Endothelial cell of umbilical vein (primary cell): ENCODE measurements around the gene SNCA. TPM values are rescaled to one million over a fixed set of nuclear protein-coding genes. Genes with fewer than 3 reads are reported as not detected.

Experiments
- BruUV-seq: library from RNA; stranded (reverse); fragments of 400-500 nt; replicated peaks from 2 replicates; lab custom pipeline; 2021; lab: Mats Ljungman, UMichigan
- CTCF ChIA-PET: fragments of 300-600, 350-600 bp; sonication (Branson Sonifier 250); formaldehyde crosslinking; loops from one replicate; lab custom pipeline; 2021; ENCODE audit warnings: antibody characterized with exemption, inconsistent platforms; lab: Charles Lee
- POLR2A ChIA-PET: fragments of 300-600, 350-600 bp; sonication (Branson Sonifier 250); formaldehyde crosslinking; loops from one replicate; lab custom pipeline; 2021; ENCODE audit warnings: antibody characterized with exemption, inconsistent platforms; lab: Charles Lee
- DNase-seq: peaks from one replicate; pipeline ENCODE4 v3.0.0-alpha.2; 2011; ENCODE audit warnings: low read depth, low spot score
- FAIRE-seq: peaks from 2 replicates; lab custom pipeline; 2011; peaks lifted over from hg19 to GRCh38; lab: Jason Lieb, UNC
- H2AFZ ChIP-seq: 2 replicates; pipeline ENCODE4 v1.6.0; 2012; ENCODE audit warnings: low read depth, low read length, control low read depth, inconsistent platforms
- H3K27ac ChIP-seq: 2 replicates; pipeline ENCODE4 v1.5.1; 2011; ENCODE audit warnings: low read depth, mild to moderate bottlenecking, control low read depth, low read length, moderate library complexity; ENCODE audit not compliant: insufficient read depth
- H3K27me3 ChIP-seq, 2 experiments: 2 replicates each; pipeline versions ENCODE4 v1.6.0 to v1.6.1; 2011; ENCODE audit warnings: low read length in 2 of 2, mixed read lengths in 1 of 2; ENCODE audit not compliant: control insufficient read depth in 2 of 2, insufficient read depth in 2 of 2
- H3K36me3 ChIP-seq, 2 experiments: 2 replicates in 1 of 2; 3 replicates in 1 of 2; pipeline ENCODE4 v1.5.1; 2011; ENCODE audit warnings: low read length in 2 of 2, mild to moderate bottlenecking in 1 of 2, moderate library complexity in 1 of 2; ENCODE audit not compliant: control insufficient read depth in 2 of 2, insufficient read depth in 2 of 2; ENCODE audit errors: extremely low read depth in 1 of 2
- H3K4me1 ChIP-seq: 3 replicates; pipeline ENCODE4 v1.5.1; 2011; ENCODE audit warnings: mild to moderate bottlenecking, low read length; ENCODE audit not compliant: control insufficient read depth, insufficient read depth; ENCODE audit errors: extremely low read depth
- H3K4me2 ChIP-seq: 2 replicates; pipeline ENCODE4 v1.6.1; 2011; ENCODE audit warnings: low read length, control low read depth, mixed read lengths; ENCODE audit not compliant: insufficient read depth
- H3K4me3 ChIP-seq, 3 experiments: fragments of 200-600 bp in 1 of 3; sonication (generic), shearing (Covaris generic) in 1 of 3; replicated peaks in 1 of 3; 2 replicates each; pipeline ENCODE4 v1.5.1; 2011 to 2016; ENCODE audit warnings: control low read depth in 3 of 3, low read length in 3 of 3, mild to moderate bottlenecking in 2 of 3, inconsistent platforms in 1 of 3, low read depth in 1 of 3, moderate library complexity in 1 of 3; ENCODE audit not compliant: insufficient read depth in 1 of 3
- H3K79me2 ChIP-seq: 2 replicates; pipeline ENCODE4 v1.6.0; 2012; ENCODE audit warnings: low read length, inconsistent platforms; ENCODE audit not compliant: control insufficient read depth, insufficient read depth
- H3K9ac ChIP-seq: replicated peaks from 2 replicates; pipeline ENCODE3; 2011; ENCODE audit warnings: low read length, control low read depth; ENCODE audit not compliant: insufficient read depth; ENCODE audit errors: extremely low read depth
- H3K9me1 ChIP-seq: replicated peaks from 3 replicates; pipeline ENCODE4 v1.6.0; 2011; ENCODE audit warnings: mild to moderate bottlenecking, low read length; ENCODE audit not compliant: control insufficient read depth, insufficient read depth; ENCODE audit errors: extremely low read depth
- H3K9me3 ChIP-seq: replicated peaks from 2 replicates; pipeline ENCODE4 v1.5.1; 2012; ENCODE audit warnings: low read length, inconsistent platforms; ENCODE audit not compliant: control insufficient read depth, insufficient read depth
- H4K20me1 ChIP-seq: replicated peaks from 2 replicates; pipeline ENCODE3; 2011; ENCODE audit warnings: mild to moderate bottlenecking, low read length; ENCODE audit not compliant: control insufficient read depth, insufficient read depth; ENCODE audit errors: extremely low read depth
- CTCF ChIP-seq, 2 donors: IDR thresholded peaks; 1 replicate in 1 of 2; 2 replicates in 1 of 2; pipeline ENCODE4 v1.5.1; 2011; ENCODE audit warnings: low read length in 2 of 2, mild to moderate bottlenecking in 2 of 2, moderate library complexity in 2 of 2, control low read depth in 1 of 2, inconsistent platforms in 1 of 2, low read depth in 1 of 2; ENCODE audit not compliant: insufficient read depth in 1 of 2; ENCODE audit errors: extremely low read depth in 1 of 2
- EZH2 ChIP-seq: IDR thresholded peaks from 2 replicates; pipeline ENCODE4 v1.6.1; 2012; ENCODE audit warnings: borderline replicate concordance, low read depth, mild to moderate bottlenecking, moderate library complexity, low read length, inconsistent platforms; ENCODE audit not compliant: severe bottlenecking
- FOS ChIP-seq: IDR thresholded peaks from 2 replicates; pipeline ENCODE4 v1.6.1; 2011; ENCODE audit warnings: mild to moderate bottlenecking, low read length, moderate library complexity, borderline replicate concordance; ENCODE audit not compliant: insufficient read depth
- GATA2 ChIP-seq: IDR thresholded peaks from 2 replicates; pipeline ENCODE4 v1.7.0; 2011; ENCODE audit warnings: low read depth, mild to moderate bottlenecking, moderate library complexity, mixed read lengths, low read length; ENCODE audit not compliant: insufficient read length, insufficient read depth
- JUN ChIP-seq: IDR thresholded peaks from 2 replicates; pipeline ENCODE4 v1.6.1; 2011; ENCODE audit warnings: borderline replicate concordance, low read depth; ENCODE audit not compliant: insufficient read length, insufficient read depth
- MAX ChIP-seq: IDR thresholded peaks from 2 replicates; pipeline ENCODE4 v1.6.1; 2011; ENCODE audit not compliant: insufficient read depth, insufficient read length
- MYC ChIP-seq: IDR thresholded peaks from one replicate; pipeline ENCODE4 v1.6.1; 2011; ENCODE audit warnings: mild to moderate bottlenecking, low read depth, low read length
- POLR2A ChIP-seq: IDR thresholded peaks from 2 replicates; pipeline ENCODE4 v1.6.1; 2012; ENCODE audit warnings: low read depth, mild to moderate bottlenecking, control low read depth, low read length
- POLR2AphosphoS5 ChIP-seq: IDR thresholded peaks from 2 replicates; pipeline ENCODE4 v1.6.1; 2012; ENCODE audit warnings: low read depth, mild to moderate bottlenecking, control low read depth, low read length, moderate library complexity; ENCODE audit not compliant: insufficient read depth
- dilution Hi-C: fragments of 300-500 bp; cut with MboI; formaldehyde crosslinking; loops from one replicate; pipeline ENCODE4 v1.15.0; 2019; ENCODE audit warnings: low sequenced_read_pairs; ENCODE audit not compliant: extremely low pct_ligation_motif_present
- intact Hi-C: fragments of 100-400 bp; cut with micrococcal nuclease; formaldehyde crosslinking; loops from one replicate; pipeline ENCODE4 v1.10.0; 2022
- polyA plus RNA-seq, 4 experiments: library from polyadenylated mRNA; depleted of rRNA in 3 of 4; stranded (reverse) in 3 of 4; unstranded in 1 of 4; fragments of >200 nt; gene quantifications; 2 replicates each; pipeline versions ENCODE4 v1.2.1 to v1.2.3, GENCODE V29; 2011 to 2012; ENCODE audit warnings: missing spikeins in 1 of 4
- total RNA-seq: library from RNA; stranded (reverse); gene quantifications from 2 replicates; pipeline ENCODE4 v1.2.3, GENCODE V29; 2021

SNCA gene
- total and polyA plus RNA-seq, 2 donors (not counting 3 experiments of a cell fraction or from before 2014, with no cell fraction given) = 76.8 to 116 TPM

- Histone ChIP-seq H3K4me2 (no peak overlapping the region), H3K9me3 (no peaks in the 10 kb centered on the region), H4K20me1 (no peaks in the 10 kb centered on the region), H3K27me3 (no peaks in the 10 kb centered on the region), H3K4me3 (no peak overlapping the region), H3K79me2 (no peaks in the 10 kb centered on the region), H3K27ac (no peak overlapping the region), H3K4me1 (peaks cover 20% of the 10 kb centered on the region), H2AFZ (no peak overlapping the region), H3K36me3 (no peaks in the 10 kb centered on the region), H3K9me1 (no peaks in the 10 kb centered on the region), H3K9ac (no peak overlapping the region)
- ChIA-PET POLR2A (no interaction called here), CTCF (interaction anchor here (0.8 to 1.7 kb wide), 3 partner anchors 11 to 34 kb away, joined by 3 to 8 read pairs (median 4); no protein-coding TSS in a partner anchor)
- intact Hi-C loops (loop anchor here (5.0 to 10.0 kb wide), 2 partner anchors 175 to 232 kb away; partner anchors contain the start of gene MMRN1), dilution Hi-C loops (no loop called here)
- DNase-seq (no peak), FAIRE-seq (no peak)
- no peak for TF ChIP-seq CTCF (IDR thresholded peaks at IDR 0.05; ENCODE audit: extremely low read depth in 1 of 2, insufficient read depth in 1 of 2, low read depth in 1 of 2, low read length in 2 of 2)
- no peak for TF ChIP-seq FOS
- no peak for TF ChIP-seq MYC
- TF ChIP-seq POLR2AphosphoS5 = no peak
- TF ChIP-seq POLR2A = no peak
- no peak for TF ChIP-seq EZH2
- TF ChIP-seq JUN = no peak
- no peak for TF ChIP-seq GATA2
- TF ChIP-seq MAX = no peak
- no TSS peak for BruUV-seq
These were observed 117.3 kb downstream of the SNCA start for GRCh38 chr4:89719536-89720090.
